Heart left ventricle (tissue), 13 donors: ENCODE results near the gene FOXN3.

Experiments
- POLR2A ChIP-seq, 2 donors: fragments of 450-650 bp; IDR thresholded peaks; one replicate each; pipeline ENCODE4 v1.6.1; 2017; ENCODE audit warnings: antibody characterized with exemption in 2 of 2, mild to moderate bottlenecking in 2 of 2, moderate library complexity in 2 of 2
- TF ChIP-seq, protein P1 (sequence below), 12 donors: fragments of 200-600 bp; sonication (generic) in 4 of 12; IDR thresholded peaks; one replicate each; pipeline versions ENCODE4 v1.5.0 to v1.8.0; 2018 to 2022; ENCODE audit warnings: antibody characterized with exemption in 12 of 12, mild to moderate bottlenecking in 5 of 12
- donor health status: ischemic (EF 13 %, LVEDD 7.1; RV severe dilation, severe dysfunction).
- donor health status: DM: no; HTN: yes; CAD: no.
- donor health status: DM: no; HTN: no; CAD: no.
- donor health status: ischemic (EF 25% LVEDD 6.9; RV normal size, moderate dysfunction).
- donor health status: ischemic (EF 25% LVEDD 5.7; RV mildly dilated, moderate dysfunction).
- donor health status: ischemic (EF 35%, LVEDD 5.7; RV mildly dilated, moderate dysfunction).
- donor health status: nonischemic (EF 11% LVEDD 7.7; RV severe dilation, severe dysfunction).
- donor health status: DM: yes; HTN: yes; CAD: no.
- donor health status: PGD.
- donor health status: ischemic (EF 29% LVEDD 5.4; RV normal size, mild dysfunction).
- donor health status: nonischemic (EF 23%, LVEDD 6.1; RV moderate dilation, normal function).

DNA sequence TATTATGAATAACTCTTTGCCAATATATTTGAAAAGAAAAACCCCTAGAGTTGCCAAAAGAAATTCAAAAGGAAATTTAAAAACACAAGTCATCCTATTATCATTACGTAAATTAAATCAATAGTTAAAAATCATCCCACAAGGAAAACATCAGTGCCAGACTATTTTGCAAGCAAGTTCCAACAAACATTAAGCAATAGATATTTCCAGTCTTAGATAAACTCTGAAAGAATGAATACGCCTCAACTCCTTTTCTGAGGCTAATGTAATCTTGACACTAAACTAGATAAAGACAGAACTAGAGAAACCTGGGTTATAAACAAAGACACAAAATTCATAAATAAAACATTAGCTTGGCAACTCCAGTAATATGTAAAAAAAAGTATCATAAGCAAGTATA lies 245.9 kb downstream of the FOXN3 start:
- no peak for TF ChIP-seq POLR2A (IDR thresholded peaks at IDR 0.05)
- TF ChIP-seq, protein P1, sequence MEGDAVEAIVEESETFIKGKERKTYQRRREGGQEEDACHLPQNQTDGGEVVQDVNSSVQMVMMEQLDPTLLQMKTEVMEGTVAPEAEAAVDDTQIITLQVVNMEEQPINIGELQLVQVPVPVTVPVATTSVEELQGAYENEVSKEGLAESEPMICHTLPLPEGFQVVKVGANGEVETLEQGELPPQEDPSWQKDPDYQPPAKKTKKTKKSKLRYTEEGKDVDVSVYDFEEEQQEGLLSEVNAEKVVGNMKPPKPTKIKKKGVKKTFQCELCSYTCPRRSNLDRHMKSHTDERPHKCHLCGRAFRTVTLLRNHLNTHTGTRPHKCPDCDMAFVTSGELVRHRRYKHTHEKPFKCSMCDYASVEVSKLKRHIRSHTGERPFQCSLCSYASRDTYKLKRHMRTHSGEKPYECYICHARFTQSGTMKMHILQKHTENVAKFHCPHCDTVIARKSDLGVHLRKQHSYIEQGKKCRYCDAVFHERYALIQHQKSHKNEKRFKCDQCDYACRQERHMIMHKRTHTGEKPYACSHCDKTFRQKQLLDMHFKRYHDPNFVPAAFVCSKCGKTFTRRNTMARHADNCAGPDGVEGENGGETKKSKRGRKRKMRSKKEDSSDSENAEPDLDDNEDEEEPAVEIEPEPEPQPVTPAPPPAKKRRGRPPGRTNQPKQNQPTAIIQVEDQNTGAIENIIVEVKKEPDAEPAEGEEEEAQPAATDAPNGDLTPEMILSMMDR (IDR thresholded peaks at IDR 0.05): no peak
